H1 (cell line): ENCODE measurements around the gene COL19A1.

Experiments
- BRCA1 ChIP-seq: IDR thresholded peaks from 2 replicates; pipeline ENCODE4 v1.6.1; 2012; ENCODE audit warnings: low read depth, low read length, improper control_type of control experiment
- CEBPB ChIP-seq: IDR thresholded peaks from 2 replicates; pipeline ENCODE4 v1.6.1; 2012; ENCODE audit warnings: low read depth, low read length
- CTCF ChIP-seq, 3 experiments: IDR thresholded peaks; 1 replicate in 2 of 3; 2 replicates in 1 of 3; pipeline versions ENCODE4 v1.5.1 to v1.6.1; 2011; ENCODE audit warnings: low read length in 3 of 3, mild to moderate bottlenecking in 3 of 3, inconsistent platforms in 2 of 3, low read depth in 1 of 3, moderate library complexity in 1 of 3; ENCODE audit not compliant: insufficient read depth in 1 of 3; ENCODE audit errors: control extremely low read depth in 1 of 3
- POLR2A ChIP-seq, 2 experiments: IDR thresholded peaks; 1 replicate in 1 of 2; 2 replicates in 1 of 2; pipeline ENCODE4 v1.6.1; 2011; ENCODE audit warnings: low read depth in 2 of 2, low read length in 2 of 2, mild to moderate bottlenecking in 2 of 2; ENCODE audit errors: control extremely low read depth in 1 of 2
- RAD21 ChIP-seq, 2 experiments: IDR thresholded peaks in 1 of 2; conservative IDR thresholded peaks in 1 of 2; 2 replicates each; pipeline ENCODE4 v1.6.1; 2011; ENCODE audit warnings: low read depth in 2 of 2, low read length in 2 of 2, improper control_type of control experiment in 1 of 2, inconsistent platforms in 1 of 2, mild to moderate bottlenecking in 1 of 2, moderate library complexity in 1 of 2
- TAF1 ChIP-seq: IDR thresholded peaks from 2 replicates; pipeline ENCODE4 v1.6.1; 2011; ENCODE audit warnings: mild to moderate bottlenecking, low read depth, low read length
- TAF7 ChIP-seq: optimal IDR thresholded peaks from 2 replicates; pipeline ENCODE3; 2011; ENCODE audit warnings: low read depth, mild to moderate bottlenecking, inconsistent platforms, low read length, moderate library complexity, borderline replicate concordance

- TF ChIP-seq RAD21 (IDR thresholded peaks at IDR 0.05 in 1 of 2, conservative IDR thresholded peaks at IDR 0.05 in 1 of 2; ENCODE audit: low read depth in 2 of 2, low read length in 2 of 2) (no peak), TAF7 (no peak), CEBPB (no peak), BRCA1 (no peak), TAF1 (no peak), CTCF (IDR thresholded peaks at IDR 0.05; ENCODE audit: control extremely low read depth in 1 of 3, insufficient read depth in 1 of 3, low read depth in 1 of 3, low read length in 3 of 3) (no peak), POLR2A (IDR thresholded peaks at IDR 0.05; ENCODE audit: control extremely low read depth in 1 of 2, low read depth in 2 of 2, low read length in 2 of 2) (no peak)
Measured at GRCh38 chr6:69984506-69984905, 118.2 kb downstream of the COL19A1 start.
